Glomerular visceral epithelial cell (primary cell): ENCODE data around the gene COASY.

ENCODE experiments used
- DNase-seq: peaks from one replicate; pipeline ENCODE4 v3.0.0-alpha.2; 2016; ENCODE audit errors: extremely low spot score

Gene COASY

GRCh38 chr17:42613699-42614295 is 51.8 kb downstream of the COASY start:
- no peak for DNase-seq
